Measurements from ENCODE around the gene GSTA2.
"Not testable (repeated sequence)": the region's sequence is repeated elsewhere in the genome, so short reads cannot be mapped to it uniquely, and the experiment has no call there.

GSTA2 gene

GRCh38 chr6:52763322-52763916, at the start of gene GSTA2:
Gene GSTA2 (minus strand): TSS chr6:52763475. CDS start chr6:52757947, 5,528 bp downstream.
- DNase-seq (ENCODE audit: low read depth) = not testable (repeated sequence)

DNA sequence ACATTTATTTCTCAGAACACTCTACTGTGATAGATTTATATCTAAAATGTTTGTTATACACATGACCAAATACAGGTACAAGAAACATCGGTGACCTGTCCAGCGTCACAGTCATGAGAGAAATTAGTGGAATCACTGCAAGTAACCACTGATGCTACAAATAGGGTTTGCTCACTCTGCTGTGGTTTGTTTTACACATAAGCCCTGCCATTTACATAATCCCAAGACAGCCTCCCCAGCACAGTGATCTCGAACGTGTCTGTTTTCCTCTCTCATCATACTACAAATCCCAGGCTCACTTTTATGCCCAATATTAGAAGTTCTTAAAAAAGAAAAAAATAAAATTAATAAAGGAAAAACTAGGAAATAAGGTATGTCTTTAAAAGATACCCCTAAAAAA, 46.5 kb upstream of the GSTA2 start:
- not testable (repeated sequence) for DNase-seq (ENCODE audit: low read depth)

DNA sequence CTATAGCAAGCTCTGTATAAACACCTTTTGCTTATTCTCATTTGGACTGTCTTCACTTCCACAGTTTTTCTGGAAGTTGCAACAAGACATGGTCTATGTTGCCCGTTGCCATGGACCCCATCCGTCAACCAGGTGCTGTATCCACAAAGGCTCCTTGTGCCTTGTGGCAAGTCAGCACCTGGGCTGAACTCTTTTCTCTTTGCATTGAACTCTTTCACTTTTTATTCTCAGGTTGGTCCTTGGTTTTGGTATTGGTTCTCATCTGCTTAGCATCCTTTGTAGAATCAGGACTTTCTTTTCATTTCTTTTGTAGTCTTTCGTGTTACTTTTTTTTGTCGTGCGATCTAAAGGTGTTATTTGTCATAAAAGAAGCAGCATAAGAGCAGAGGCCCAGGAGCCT, 45.4 kb upstream of the GSTA2 start:
- no peak for DNase-seq (ENCODE audit: low read depth)

- not testable (repeated sequence) for DNase-seq (ENCODE audit: low read depth)
These were observed 40.5 kb upstream of the GSTA2 start, which contains the start of gene GSTA1 for GRCh38 chr6:52803668-52804255. Gene GSTA1 (minus strand): TSS chr6:52803816. CDS start chr6:52799267, 4,549 bp downstream.

GRCh38 chr6:52802806-52803205, 39.5 kb upstream of the GSTA2 start:
- no peak for DNase-seq (ENCODE audit: low read depth)

GRCh38 chr6:52801188-52801841, 38.0 kb upstream of the GSTA2 start:
- DNase-seq (ENCODE audit: low read depth) = no peak

GRCh38 chr6:52799272-52799671, 36.0 kb upstream of the GSTA2 start:
- DNase-seq (ENCODE audit: low read depth) = not testable (repeated sequence)

DNA sequence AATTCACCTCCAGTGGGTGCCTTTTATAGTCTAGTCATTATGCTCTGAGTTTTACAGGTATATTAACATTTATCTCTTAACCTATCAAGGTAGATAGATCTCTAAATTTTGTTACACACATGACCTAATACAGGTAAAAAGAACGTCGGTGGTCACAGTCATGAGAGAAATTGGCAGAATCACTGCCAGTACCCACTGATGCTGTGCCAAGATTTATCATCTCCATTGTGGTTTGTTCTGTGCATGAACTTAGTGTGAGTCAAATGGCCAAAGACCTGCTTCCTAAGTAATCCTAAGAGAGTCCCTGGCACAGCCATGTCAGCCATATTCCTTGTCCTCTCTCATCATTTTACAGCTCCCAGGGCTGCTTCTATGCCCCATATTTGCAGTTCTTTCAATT, 31.1 kb upstream of the GSTA2 start:
- DNase-seq (ENCODE audit: low read depth) = not testable (repeated sequence)

DNA sequence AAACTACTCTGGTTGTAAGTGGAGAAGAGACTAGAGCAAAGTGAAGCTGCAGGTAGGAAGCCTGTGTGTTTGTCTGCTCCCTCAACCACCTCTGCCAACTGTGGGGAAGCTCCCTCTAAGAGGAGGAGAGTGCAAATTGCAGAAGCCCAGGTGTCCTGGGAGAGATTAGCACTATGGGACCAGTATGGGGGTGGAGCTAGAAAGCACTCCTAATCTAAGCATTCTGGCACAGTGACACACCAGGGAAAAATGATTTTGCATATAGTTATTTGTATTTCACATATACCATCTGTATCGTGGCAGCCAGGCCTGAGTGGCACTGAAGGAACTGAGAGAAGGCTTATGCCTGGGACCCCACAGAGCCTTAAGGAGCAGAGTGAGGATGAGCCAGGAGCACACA, 27.6 kb upstream of the GSTA2 start:
- DNase-seq (ENCODE audit: low read depth) = no peak

GRCh38 chr6:52789658-52790057, 26.4 kb upstream of the GSTA2 start:
- DNase-seq (ENCODE audit: low read depth) = not testable (repeated sequence)

DNA sequence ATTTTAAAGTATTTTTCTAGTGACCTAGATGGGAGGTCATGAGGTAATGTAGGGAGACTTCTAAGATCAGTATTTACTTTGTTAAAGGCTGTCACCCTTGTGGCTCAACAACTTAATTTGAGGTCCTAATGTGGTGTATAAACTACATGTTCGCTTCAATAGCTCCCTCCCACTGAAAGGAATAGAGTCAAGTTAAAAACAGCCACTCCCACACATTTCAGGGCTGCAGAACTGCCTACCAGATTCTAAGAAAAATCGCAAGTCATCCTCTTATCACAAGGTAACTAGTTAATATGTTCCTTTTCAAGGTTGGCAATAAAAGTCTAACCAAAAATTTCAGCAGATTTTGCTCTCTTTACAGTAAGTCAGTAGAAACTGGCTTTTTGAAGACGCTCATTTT, 25.2 kb upstream of the GSTA2 start:
- no peak for DNase-seq (ENCODE audit: low read depth)

GRCh38 chr6:52787917-52788316, 24.6 kb upstream of the GSTA2 start:
- no peak for DNase-seq (ENCODE audit: low read depth)

DNA sequence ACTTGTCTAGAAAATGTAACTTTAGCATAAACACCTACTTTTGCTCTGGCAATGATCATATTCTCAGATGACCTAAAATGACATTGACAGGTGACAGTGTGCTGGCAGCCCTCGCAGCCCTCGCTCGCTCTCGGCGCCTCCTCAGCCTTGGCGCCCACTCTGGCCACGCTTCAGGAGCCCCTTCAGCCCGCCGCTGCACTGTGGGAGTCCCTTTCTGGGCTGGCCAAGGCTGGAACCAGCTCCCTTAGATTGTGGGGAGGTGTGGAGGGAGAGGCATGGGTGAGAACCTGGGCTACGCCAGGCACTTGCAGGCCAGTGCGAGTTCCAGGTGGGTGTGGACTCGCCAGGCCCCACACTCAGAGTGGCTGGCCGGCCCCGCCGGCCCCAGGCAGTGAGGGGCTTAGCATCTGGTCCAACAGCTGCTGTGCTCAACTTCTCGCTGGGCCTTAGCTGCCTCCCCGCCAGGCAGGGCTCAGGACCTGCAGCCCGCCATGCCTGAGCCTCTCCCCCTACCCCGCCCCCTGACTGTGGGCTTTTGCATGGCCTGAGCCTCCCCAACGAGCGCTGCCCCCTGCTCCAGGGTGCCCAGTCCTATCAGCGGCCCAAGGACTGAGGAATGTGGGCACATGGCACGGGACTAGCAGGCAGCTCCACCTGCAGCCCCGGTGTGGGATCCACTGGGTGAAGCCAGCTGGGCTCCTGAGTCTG, 23.1 kb upstream of the GSTA2 start:
- no peak for DNase-seq (ENCODE audit: low read depth)

- not testable (repeated sequence) for DNase-seq (ENCODE audit: low read depth)
These were observed 19.5 kb upstream of the GSTA2 start for GRCh38 chr6:52782696-52783274.

DNA sequence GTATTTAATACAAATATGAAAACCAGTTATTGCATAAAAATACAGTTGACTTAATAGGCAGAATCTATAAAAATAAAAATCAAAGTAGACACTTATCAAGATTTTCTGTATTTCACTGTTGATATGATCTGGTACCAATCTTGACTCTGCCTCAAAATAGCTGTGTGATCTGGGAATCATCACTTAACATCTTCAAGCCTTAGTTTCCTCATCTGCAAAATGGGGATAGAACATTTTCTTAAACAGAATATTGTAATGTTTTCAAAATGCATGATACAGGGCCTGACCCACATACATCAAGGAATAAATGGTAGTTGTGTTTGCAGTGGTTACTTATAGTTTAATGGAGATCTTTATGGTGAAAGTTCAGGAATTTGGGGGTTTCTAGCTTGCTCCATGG, 18.9 kb upstream of the GSTA2 start:
- DNase-seq (ENCODE audit: low read depth) = not testable (repeated sequence)

DNA sequence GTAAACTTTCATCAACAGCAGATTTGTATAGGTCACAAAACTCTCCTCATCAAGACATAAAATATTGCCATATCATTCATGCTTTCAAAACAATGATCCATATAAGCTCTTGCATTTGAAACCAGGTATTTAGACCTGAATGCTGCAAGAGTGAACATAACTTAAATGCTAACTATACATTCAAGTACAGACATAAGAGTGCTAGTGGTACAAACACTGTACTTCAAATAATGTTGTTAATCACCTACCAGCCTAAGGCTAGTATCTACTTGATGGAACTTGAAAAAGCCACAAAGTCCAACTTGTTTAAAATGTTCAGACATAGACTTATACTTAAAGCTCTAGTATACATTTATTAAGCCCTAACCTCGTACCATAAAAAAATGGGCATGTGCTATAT, 16.0 kb upstream of the GSTA2 start:
- DNase-seq (ENCODE audit: low read depth) = no peak

DNA sequence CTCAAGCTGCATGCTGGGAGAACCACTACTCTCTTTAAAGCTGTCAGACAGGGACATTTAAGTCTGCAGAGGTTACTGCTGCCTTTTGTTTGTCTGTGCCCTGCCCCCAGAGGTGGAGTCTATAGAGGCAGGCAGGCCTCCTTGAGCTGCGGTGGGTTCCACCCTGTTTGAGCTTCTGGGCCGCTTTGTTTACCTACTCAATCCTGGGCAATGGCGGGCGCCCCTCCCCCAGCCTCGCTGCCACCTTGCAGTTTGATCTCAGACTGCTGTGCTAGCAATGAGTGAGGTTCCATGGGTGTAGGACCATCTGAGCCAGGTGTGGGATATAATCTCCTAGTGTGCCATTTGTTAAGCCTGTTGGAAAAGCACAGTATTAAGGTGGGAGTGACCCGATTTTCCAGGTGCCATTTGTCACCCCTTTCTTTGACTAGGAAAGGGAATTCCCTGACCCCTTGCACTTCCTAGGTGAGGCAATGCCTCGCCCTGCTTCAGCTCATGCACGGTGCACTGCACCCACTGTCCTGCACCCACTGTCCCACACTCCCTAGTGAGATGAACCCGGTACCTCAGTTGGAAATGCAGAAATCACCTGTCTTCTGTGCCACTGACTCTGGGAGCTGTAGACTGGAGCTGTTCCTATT, 13.6 kb upstream of the GSTA2 start:
- not testable (repeated sequence) for DNase-seq (ENCODE audit: low read depth)

GRCh38 chr6:52769399-52769798, 6.1 kb upstream of the GSTA2 start:
- not testable (repeated sequence) for DNase-seq (ENCODE audit: low read depth)

GRCh38 chr6:52767658-52768057, 4.4 kb upstream of the GSTA2 start:
- DNase-seq (ENCODE audit: low read depth) = not testable (repeated sequence)

DNA sequence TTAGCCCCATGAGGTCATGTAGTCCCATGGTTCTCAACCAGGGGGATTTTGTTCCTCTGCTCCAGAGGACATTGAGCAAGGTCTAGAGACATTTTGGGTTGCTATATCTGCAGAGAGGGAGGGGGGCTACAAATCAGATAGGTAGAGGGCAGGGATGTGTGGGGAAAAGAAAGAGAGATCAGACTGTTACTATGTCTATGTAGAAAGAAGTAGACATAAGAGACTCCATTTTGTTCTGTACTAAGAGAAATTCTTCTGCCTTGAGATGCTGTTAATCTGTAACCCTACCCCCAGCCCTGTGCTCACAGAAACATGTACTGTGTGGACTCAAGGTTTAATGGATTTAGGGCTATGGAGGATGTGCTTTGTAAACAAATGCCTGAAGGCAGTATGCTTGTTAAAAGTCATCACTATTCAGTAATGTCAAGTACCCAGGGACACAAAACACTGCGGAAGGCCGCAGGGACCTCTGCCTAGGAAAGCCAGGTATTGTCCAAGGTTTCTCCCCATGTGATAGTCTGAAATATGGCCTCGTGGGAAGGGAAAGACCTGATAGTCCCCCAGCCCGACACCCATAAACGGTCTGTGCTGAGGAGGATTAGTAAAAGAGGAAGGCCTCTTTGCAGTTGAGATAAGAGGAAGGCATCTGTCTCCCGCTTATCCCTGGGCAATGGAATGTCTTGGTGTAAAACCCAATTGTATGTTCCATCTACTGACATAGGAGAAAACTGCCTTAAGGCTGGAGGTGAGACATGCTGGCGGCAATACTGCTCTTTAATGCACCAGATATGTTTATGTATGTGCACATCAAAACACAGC, 1.4 kb downstream of the GSTA2 start:
- DNase-seq (ENCODE audit: low read depth) = not testable (repeated sequence)

Data from stimulated activated CD8-positive, alpha-beta memory T cell treated with anti-CD3 and anti-CD28 coated beads, Interleukin-15, amount 100 ng/mL, for 24 hours (primary cell).